HG03139 (cell line): ENCODE results near the gene MAN1C1.

Experiments
- ATAC-seq: cut with Tn5 transposase; IDR thresholded peaks from one replicate; pipeline ENCODE4 v1.9.1; 2021; ENCODE audit not compliant: unreplicated experiment

MAN1C1 gene

GRCh38 chr1:25675729-25676476 is 59.3 kb downstream of the MAN1C1 start:
- ATAC-seq: peak; percentile 93

GRCh38 chr1:25676488-25676887 is 59.9 kb downstream of the MAN1C1 start:
- no peak for ATAC-seq

DNA sequence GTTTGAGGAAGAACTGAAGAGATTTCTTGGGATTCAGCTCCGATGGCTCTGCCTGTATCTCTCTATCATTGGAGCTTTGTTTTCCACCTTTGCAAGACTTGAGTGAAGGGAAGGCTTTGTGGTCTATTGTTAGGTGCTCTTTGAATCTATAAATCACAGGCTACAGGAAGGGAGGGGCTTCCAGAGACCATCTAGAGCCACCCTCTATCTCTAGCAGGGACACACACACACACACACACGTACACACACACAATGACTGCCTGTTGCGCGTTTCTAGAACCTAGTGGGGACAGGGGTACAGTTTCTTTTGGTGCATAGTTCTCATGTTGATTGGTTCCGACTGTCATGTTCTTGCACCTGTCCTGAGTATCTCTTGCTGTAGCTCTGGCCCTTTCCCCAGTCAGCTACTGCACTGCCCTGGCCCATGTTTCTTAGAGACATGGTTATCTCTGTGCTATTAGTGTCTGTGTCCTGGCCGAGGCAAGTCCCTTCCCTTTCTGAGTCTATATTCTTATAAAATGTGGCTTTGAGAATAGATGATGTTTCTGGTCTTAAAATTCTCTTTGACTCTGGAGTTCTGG is 60.7 kb downstream of the MAN1C1 start:
- ATAC-seq: no peak

DNA sequence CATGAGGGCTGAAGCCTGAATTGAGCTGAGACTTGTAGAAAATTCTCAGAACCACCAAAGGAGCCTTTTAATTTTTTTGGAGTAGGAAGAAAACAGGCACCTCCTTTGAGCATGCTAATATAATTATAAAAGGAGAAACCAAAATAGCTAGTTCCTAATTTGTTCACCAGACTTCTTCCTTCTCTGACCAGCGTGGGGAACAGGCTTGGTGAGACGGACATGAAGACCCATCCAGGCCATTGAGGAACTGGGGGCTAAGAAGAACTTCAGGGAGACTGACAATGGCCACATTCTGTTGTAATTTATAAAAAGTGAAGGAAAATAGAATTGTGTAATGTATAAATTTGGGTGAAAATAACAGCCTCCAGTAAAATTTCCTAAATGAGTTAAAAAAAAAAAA is 62.6 kb downstream of the MAN1C1 start:
- no peak for ATAC-seq

GRCh38 chr1:25680701-25681100 is 64.1 kb downstream of the MAN1C1 start:
- ATAC-seq: no peak

GRCh38 chr1:25682059-25682601 is 65.5 kb downstream of the MAN1C1 start:
- no peak for ATAC-seq

GRCh38 chr1:25683177-25683576 is 66.6 kb downstream of the MAN1C1 start:
- no peak for ATAC-seq

GRCh38 chr1:25683731-25684130 is 67.1 kb downstream of the MAN1C1 start:
- ATAC-seq: no peak

GRCh38 chr1:25684216-25684965 is 67.8 kb downstream of the MAN1C1 start:
- ATAC-seq: no peak

GRCh38 chr1:25685211-25685750 is 68.7 kb downstream of the MAN1C1 start:
- ATAC-seq: no peak

- ATAC-seq: no peak
These were observed 69.5 kb downstream of the MAN1C1 start for GRCh38 chr1:25685938-25686665.

GRCh38 chr1:25687221-25688017 is 70.8 kb downstream of the MAN1C1 start:
- no peak for ATAC-seq

- no peak for ATAC-seq
These were observed 72.0 kb downstream of the MAN1C1 start for GRCh38 chr1:25688390-25689119.

GRCh38 chr1:25689686-25690381 is 73.2 kb downstream of the MAN1C1 start:
- no peak for ATAC-seq

GRCh38 chr1:25690396-25690956 is 73.9 kb downstream of the MAN1C1 start:
- no peak for ATAC-seq

DNA sequence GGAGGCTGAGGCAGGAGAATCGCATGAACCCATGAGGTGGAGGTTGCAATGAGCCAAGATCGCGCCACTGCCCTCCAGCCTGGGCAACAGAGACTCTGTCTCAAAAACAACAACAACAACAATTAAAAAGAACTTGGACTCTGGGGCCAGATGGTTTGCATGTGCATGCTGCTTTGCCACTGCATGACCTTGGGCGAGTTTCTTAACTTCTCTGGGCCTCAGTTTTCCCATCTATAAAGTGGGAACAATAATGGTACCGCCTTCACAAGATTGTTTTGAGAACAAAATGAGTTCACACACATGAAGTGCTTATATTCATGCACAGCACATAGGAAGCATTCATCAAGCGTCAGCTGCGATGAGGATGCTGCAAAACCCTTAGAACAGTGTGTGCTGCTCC is 74.6 kb downstream of the MAN1C1 start:
- ATAC-seq: no peak

GRCh38 chr1:25692560-25692959 is 76.0 kb downstream of the MAN1C1 start:
- no peak for ATAC-seq
